HCT116 (cell line): ENCODE measurements around the gene DPH6. TPM values are rescaled to one million over a fixed set of nuclear protein-coding genes. Genes with fewer than 3 reads are reported as not detected.

Experiments
- ATAC-seq: fragments of 200-7000 bp; cut with Tn5 transposase; 2 replicates; pipeline ENCODE4 v1.9.1; 2020; ENCODE audit warnings: mild to moderate bottlenecking, moderate library complexity
- BruUV-seq: library from RNA; stranded (reverse); fragments of 400-500 nt; replicated peaks from 2 replicates; lab custom pipeline; 2021; lab: Mats Ljungman, UMichigan
- CTCF ChIA-PET: fragments of 300-600 bp; sonication (Branson Sonifier 250); formaldehyde crosslinking; loops from one replicate; lab custom pipeline; 2021; ENCODE audit warnings: antibody characterized with exemption; lab: Charles Lee
- POLR2A ChIA-PET: fragments of 300-600, 350-600 bp; sonication (Branson Sonifier 250); formaldehyde crosslinking; loops from one replicate; lab custom pipeline; 2021; ENCODE audit warnings: antibody characterized with exemption; lab: Charles Lee
- RAD21 ChIA-PET, 2 experiments: fragments of 300-600 bp; sonication (Branson Sonifier 250); formaldehyde crosslinking; loops; one replicate each; lab custom pipeline; 2023; ENCODE audit warnings: low total read pairs in 2 of 2; ENCODE audit not compliant: uncharacterized antibody in 2 of 2, unreplicated experiment in 2 of 2, low non-redundant PET in 1 of 2; lab: Charles Lee
- DNase-seq: peaks from one replicate; pipeline ENCODE4 v3.0.0-alpha.2; 2010; ENCODE audit warnings: low read depth, low spot score
- H2AFZ ChIP-seq: fragments of 200-600 bp; shearing (Covaris generic), sonication (generic); 2 replicates; pipeline ENCODE4 v1.6.1; 2017; ENCODE audit warnings: low read depth, mixed run types, mixed read lengths, antibody characterized with exemption, low read length; ENCODE audit not compliant: poor library complexity, severe bottlenecking
- H3K27ac ChIP-seq: 2 replicates; pipeline ENCODE4 v1.5.1; 2012; ENCODE audit warnings: low read depth, low read length
- H3K27me3 ChIP-seq: fragments of 200-600 bp; sonication (generic); 2 replicates; pipeline ENCODE4 v1.6.1; 2016; ENCODE audit warnings: mixed run types, low read length, mixed read lengths; ENCODE audit not compliant: insufficient read depth
- H3K36me3 ChIP-seq, 2 experiments: fragments of 200-500 bp in 1 of 2; fragments of 200-600 bp in 1 of 2; sonication (Bioruptor generic) in 1 of 2; sonication (generic) in 1 of 2; 2 replicates each; pipeline versions ENCODE4 v1.5.1 to v1.6.1; 2014 to 2016; ENCODE audit warnings: low read length in 2 of 2, inconsistent platforms in 1 of 2, mixed read lengths in 1 of 2, mixed run types in 1 of 2; ENCODE audit not compliant: insufficient read depth in 2 of 2, control insufficient read depth in 1 of 2
- H3K4me1 ChIP-seq, 2 experiments: fragments of 200-600 bp in 1 of 2; sonication (generic) in 1 of 2; 2 replicates each; pipeline versions ENCODE4 v1.5.1 to v1.6.1; 2012 to 2017; ENCODE audit warnings: low read length in 2 of 2, inconsistent platforms in 1 of 2, mild to moderate bottlenecking in 1 of 2, mixed read lengths in 1 of 2, mixed run types in 1 of 2, moderate library complexity in 1 of 2; ENCODE audit not compliant: insufficient read depth in 2 of 2, control insufficient read depth in 1 of 2
- H3K4me2 ChIP-seq: fragments of 200-600 bp; sonication (generic); 2 replicates; pipeline ENCODE4 v1.6.1; 2017; ENCODE audit warnings: mixed run types, low read length, mixed read lengths
- H3K4me3 ChIP-seq, 2 experiments: fragments of 200-600 bp in 1 of 2; sonication (generic) in 1 of 2; replicated peaks in 1 of 2; 2 replicates each; pipeline ENCODE4 v1.5.1; 2011 to 2016; ENCODE audit warnings: low read length in 2 of 2, control low read depth in 1 of 2, low read depth in 1 of 2, mild to moderate bottlenecking in 1 of 2, mixed read lengths in 1 of 2, mixed run types in 1 of 2
- H3K79me2 ChIP-seq: fragments of 200-600 bp; sonication (generic); 2 replicates; pipeline ENCODE4 v1.6.1; 2017; ENCODE audit warnings: mild to moderate bottlenecking, mixed run types, low read length, moderate library complexity, mixed read lengths; ENCODE audit not compliant: insufficient read depth
- H3K9ac ChIP-seq: fragments of 200-600 bp; sonication (generic); 2 replicates; pipeline ENCODE4 v1.6.1; 2016; ENCODE audit warnings: low read length, mixed read lengths
- H3K9me2 ChIP-seq: fragments of 200-600 bp; sonication (generic), shearing (Covaris generic); 2 replicates; pipeline ENCODE4 v1.6.1; 2017; ENCODE audit warnings: mixed run types, mild to moderate bottlenecking, moderate library complexity; ENCODE audit not compliant: insufficient read depth
- H3K9me3 ChIP-seq, 2 experiments: fragments of 200-500 bp in 1 of 2; fragments of 200-600 bp in 1 of 2; sonication (Bioruptor generic) in 1 of 2; sonication (generic) in 1 of 2; 2 replicates each; pipeline ENCODE4 v1.6.1; 2014 to 2017; ENCODE audit warnings: low read length in 2 of 2, mixed read lengths in 2 of 2, inconsistent platforms in 1 of 2, low read depth in 1 of 2, mild to moderate bottlenecking in 1 of 2, mixed run types in 1 of 2, moderate library complexity in 1 of 2; ENCODE audit not compliant: control insufficient read depth in 1 of 2, insufficient read depth in 1 of 2
- H4K20me1 ChIP-seq: fragments of 200-600 bp; sonication (generic), shearing (Covaris generic); 2 replicates; pipeline ENCODE4 v1.6.1; 2017; ENCODE audit warnings: mixed run types, mild to moderate bottlenecking, moderate library complexity; ENCODE audit not compliant: insufficient read depth
- CBX3 ChIP-seq: IDR thresholded peaks from 2 replicates; pipeline ENCODE4 v1.6.1; 2012; ENCODE audit warnings: low read depth
- CEBPB ChIP-seq: IDR thresholded peaks from 2 replicates; pipeline ENCODE4 v1.6.1; 2012; ENCODE audit warnings: low read depth
- EGR1 ChIP-seq: IDR thresholded peaks from 2 replicates; pipeline ENCODE4 v1.6.1; 2012; ENCODE audit warnings: low read depth
- EZH2 ChIP-seq: fragments of 200-600 bp; sonication (generic); IDR thresholded peaks from 2 replicates; pipeline ENCODE4 v1.6.1; 2017; ENCODE audit warnings: antibody characterized with exemption, mixed run types
- EZH2phosphoT487 ChIP-seq: fragments of 200-600 bp; IDR thresholded peaks from 2 replicates; pipeline ENCODE4 v1.6.1; 2018; ENCODE audit warnings: antibody characterized with exemption, borderline replicate concordance
- FOSL1 ChIP-seq: IDR thresholded peaks from 2 replicates; pipeline ENCODE4 v1.6.1; 2012; ENCODE audit warnings: low read depth
- JUND ChIP-seq: IDR thresholded peaks from 2 replicates; pipeline ENCODE4 v1.6.1; 2012
- POLR2A ChIP-seq: IDR thresholded peaks from 2 replicates; pipeline ENCODE4 v1.7.0; 2011; ENCODE audit warnings: borderline replicate concordance; ENCODE audit not compliant: insufficient read depth, insufficient read length; ENCODE audit errors: extremely low read depth
- POLR2AphosphoS5 ChIP-seq: IDR thresholded peaks from 2 replicates; pipeline ENCODE4 v1.6.1; 2011; ENCODE audit warnings: mild to moderate bottlenecking, low read depth, low read length, moderate library complexity
- RAD21 ChIP-seq: IDR thresholded peaks from 2 replicates; pipeline ENCODE4 v1.6.1; 2012; ENCODE audit warnings: low read depth, mild to moderate bottlenecking
- SIN3A ChIP-seq: IDR thresholded peaks from 2 replicates; pipeline ENCODE4 v1.6.1; 2012; ENCODE audit warnings: low read depth
- SP1 ChIP-seq: IDR thresholded peaks from 2 replicates; pipeline ENCODE4 v1.6.1; 2012; ENCODE audit warnings: low read depth
- SRF ChIP-seq: IDR thresholded peaks from 2 replicates; pipeline ENCODE4 v1.6.1; 2012; ENCODE audit warnings: low read depth
- TCF7L2 ChIP-seq: IDR thresholded peaks from 2 replicates; pipeline ENCODE4 v1.7.0; 2011; ENCODE audit warnings: borderline replicate concordance, inconsistent platforms; ENCODE audit not compliant: insufficient read depth, insufficient read length; ENCODE audit errors: extremely low read depth
- ZNF274 ChIP-seq: fragments of 200-500 bp; sonication (Bioruptor generic); IDR thresholded peaks from 2 replicates; pipeline ENCODE4 v1.6.1; 2014; ENCODE audit warnings: mild to moderate bottlenecking, low read depth, low read length, inconsistent platforms
- intact Hi-C: fragments of 100-400 bp; cut with micrococcal nuclease; formaldehyde crosslinking; loops from 2 replicates; pipeline ENCODE4 v1.10.0; 2022
- total RNA-seq: library from RNA; stranded (reverse); gene quantifications from one replicate; pipeline ENCODE4 v1.2.1, GENCODE V29; 2021; ENCODE audit not compliant: unreplicated experiment
- TF ChIP-seq, protein P1 (sequence below), 3 experiments: fragments of 200-600 bp in 1 of 3; sonication (generic) in 1 of 3; IDR thresholded peaks in 2 of 3; conservative IDR thresholded peaks in 1 of 3; 2 replicates each; pipeline ENCODE4 v1.5.1; 2012 to 2017; ENCODE audit warnings: low read depth in 2 of 3, low read length in 2 of 3, antibody characterized with exemption in 1 of 3, borderline replicate concordance in 1 of 3, control low read depth in 1 of 3, mild to moderate bottlenecking in 1 of 3, mixed read lengths in 1 of 3, mixed run types in 1 of 3, moderate library complexity in 1 of 3; ENCODE audit not compliant: insufficient read depth in 1 of 3
- TF ChIP-seq, protein P2 (sequence below): IDR thresholded peaks from 2 replicates; pipeline ENCODE4 v1.6.1; 2012

Gene DPH6
- total RNA-seq, 1 experiment from 2014 or later, result 18.2 TPM

DNA sequence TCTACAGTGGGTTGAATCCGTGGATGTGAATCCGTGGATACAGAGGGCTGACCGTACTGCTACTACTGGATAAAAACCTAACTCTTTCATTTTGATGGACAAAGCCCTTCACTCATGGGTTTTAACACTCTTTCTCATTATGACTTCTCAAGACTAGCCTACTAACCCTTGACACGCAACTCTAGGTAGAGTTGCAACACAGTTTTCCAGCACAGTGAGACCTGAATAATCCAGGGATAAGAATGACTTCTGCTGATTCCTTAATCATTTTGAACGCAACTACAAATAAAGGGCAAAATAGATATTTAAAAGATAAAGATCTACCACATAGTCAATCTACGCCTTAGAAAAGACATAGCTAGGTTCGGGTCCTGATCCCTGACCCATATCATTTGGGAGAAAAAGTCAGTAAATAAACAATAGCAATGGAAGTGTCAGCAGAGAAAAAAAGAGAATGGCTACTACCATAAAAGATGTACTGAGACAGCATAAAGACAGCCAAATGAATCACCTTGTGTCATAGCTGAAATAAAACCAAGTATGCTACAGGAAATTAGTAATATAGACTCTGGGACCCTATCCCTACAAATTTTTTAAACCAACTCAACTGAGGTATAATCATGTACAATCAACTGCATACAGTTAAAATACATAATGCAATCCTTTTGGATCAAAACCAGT is 87.6 kb downstream of the DPH6 start:
- H3K4me1 ChIP-seq, result no peaks in the 10 kb centered on the region
- no peak for TF ChIP-seq SP1
- no peak for TF ChIP-seq JUND
- no peak for TF ChIP-seq FOSL1
- TF ChIP-seq, protein P1, sequence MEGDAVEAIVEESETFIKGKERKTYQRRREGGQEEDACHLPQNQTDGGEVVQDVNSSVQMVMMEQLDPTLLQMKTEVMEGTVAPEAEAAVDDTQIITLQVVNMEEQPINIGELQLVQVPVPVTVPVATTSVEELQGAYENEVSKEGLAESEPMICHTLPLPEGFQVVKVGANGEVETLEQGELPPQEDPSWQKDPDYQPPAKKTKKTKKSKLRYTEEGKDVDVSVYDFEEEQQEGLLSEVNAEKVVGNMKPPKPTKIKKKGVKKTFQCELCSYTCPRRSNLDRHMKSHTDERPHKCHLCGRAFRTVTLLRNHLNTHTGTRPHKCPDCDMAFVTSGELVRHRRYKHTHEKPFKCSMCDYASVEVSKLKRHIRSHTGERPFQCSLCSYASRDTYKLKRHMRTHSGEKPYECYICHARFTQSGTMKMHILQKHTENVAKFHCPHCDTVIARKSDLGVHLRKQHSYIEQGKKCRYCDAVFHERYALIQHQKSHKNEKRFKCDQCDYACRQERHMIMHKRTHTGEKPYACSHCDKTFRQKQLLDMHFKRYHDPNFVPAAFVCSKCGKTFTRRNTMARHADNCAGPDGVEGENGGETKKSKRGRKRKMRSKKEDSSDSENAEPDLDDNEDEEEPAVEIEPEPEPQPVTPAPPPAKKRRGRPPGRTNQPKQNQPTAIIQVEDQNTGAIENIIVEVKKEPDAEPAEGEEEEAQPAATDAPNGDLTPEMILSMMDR (IDR thresholded peaks at IDR 0.05 in 2 of 3, conservative IDR thresholded peaks at IDR 0.05 in 1 of 3; ENCODE audit: borderline replicate concordance in 1 of 3, insufficient read depth in 1 of 3, low read depth in 2 of 3, low read length in 2 of 3), result no peak
- no peak for TF ChIP-seq EGR1
- TF ChIP-seq TCF7L2, result no peak
- no peak for TF ChIP-seq POLR2A
- intact Hi-C loops, result no loop called here
- DNase-seq, result no peak
- no peaks in the 10 kb centered on the region for H3K9me3 ChIP-seq
- no peak overlapping the region for H3K27ac ChIP-seq
- no peak overlapping the region for H3K9ac ChIP-seq
- H4K20me1 ChIP-seq, result no peaks in the 10 kb centered on the region
- 0 out of 4 replicates have a peak, but pooled peaks cover 0 to 3% of the 10 kb centered on the region in 2 experiments for H3K36me3 ChIP-seq
- H2AFZ ChIP-seq, result no peak overlapping the region
- BruUV-seq, result no TSS peak
- H3K27me3 ChIP-seq, result no peaks in the 10 kb centered on the region
- ChIA-PET POLR2A (no interaction called here), CTCF (no interaction called here), RAD21 (no interaction called here)
- H3K4me3 ChIP-seq, result no peak overlapping the region
- H3K9me2 ChIP-seq, result no peaks in the 10 kb centered on the region
- H3K4me2 ChIP-seq, result no peak overlapping the region
- H3K79me2 ChIP-seq, result no peaks in the 10 kb centered on the region
- no peak for ATAC-seq

DNA sequence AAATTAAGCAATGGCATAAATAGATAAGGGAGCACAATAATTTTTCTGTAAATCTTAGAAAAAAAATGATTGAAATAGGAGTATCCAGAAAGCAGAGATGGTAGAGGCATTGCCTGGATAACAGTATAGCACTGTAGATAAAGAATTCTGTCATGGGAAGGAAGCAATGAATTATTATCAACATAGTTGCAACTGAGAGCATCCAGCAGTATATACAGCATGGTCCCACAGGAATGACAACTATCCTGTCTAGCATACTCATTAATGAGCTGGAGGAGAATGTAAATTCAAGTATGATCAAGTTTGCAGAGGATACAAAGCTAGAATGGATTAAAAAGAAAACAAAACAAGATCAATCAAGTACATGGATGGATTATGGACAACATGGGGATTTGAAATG is 90.8 kb downstream of the DPH6 start:
- ChIA-PET POLR2A (no interaction called here), RAD21 (no interaction called here), CTCF (interaction anchor here (2.4 kb wide), 1 partner anchor 11 kb away, joined by 8 read pairs; no protein-coding TSS in a partner anchor)
- intact Hi-C loops, result no loop called here
- no peak for DNase-seq
- H4K20me1 ChIP-seq, result no peaks in the 10 kb centered on the region
- no peak overlapping the region for H2AFZ ChIP-seq
- no peaks in the 10 kb centered on the region for H3K4me1 ChIP-seq
- no peak for ATAC-seq
- no peaks in the 10 kb centered on the region for H3K79me2 ChIP-seq
- BruUV-seq, result no TSS peak
- no peak overlapping the region for H3K9ac ChIP-seq
- no peaks in the 10 kb centered on the region for H3K9me3 ChIP-seq
- no peak overlapping the region for H3K4me3 ChIP-seq
- 0 out of 4 replicates have a peak, but pooled peaks cover 0 to 3% of the 10 kb centered on the region in 2 experiments for H3K36me3 ChIP-seq
- H3K4me2 ChIP-seq, result no peak overlapping the region
- H3K27me3 ChIP-seq, result no peaks in the 10 kb centered on the region
- no peaks in the 10 kb centered on the region for H3K9me2 ChIP-seq
- H3K27ac ChIP-seq, result no peak overlapping the region
- no peak for TF ChIP-seq EZH2
- TF ChIP-seq, protein P1 (IDR thresholded peaks at IDR 0.05 in 2 of 3, conservative IDR thresholded peaks at IDR 0.05 in 1 of 3; ENCODE audit: borderline replicate concordance in 1 of 3, insufficient read depth in 1 of 3, low read depth in 2 of 3, low read length in 2 of 3), result no peak
- TF ChIP-seq FOSL1, result no peak
- TF ChIP-seq RAD21, result no peak
- TF ChIP-seq SIN3A, result no peak
- TF ChIP-seq, protein P2, sequence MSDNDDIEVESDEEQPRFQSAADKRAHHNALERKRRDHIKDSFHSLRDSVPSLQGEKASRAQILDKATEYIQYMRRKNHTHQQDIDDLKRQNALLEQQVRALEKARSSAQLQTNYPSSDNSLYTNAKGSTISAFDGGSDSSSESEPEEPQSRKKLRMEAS, result no peak
- TF ChIP-seq POLR2AphosphoS5, result no peak
- TF ChIP-seq EZH2phosphoT487, result no peak
- no peak for TF ChIP-seq JUND
- TF ChIP-seq SRF, result no peak
- TF ChIP-seq CBX3, result no peak
- no peak for TF ChIP-seq TCF7L2
- no peak for TF ChIP-seq CEBPB
- TF ChIP-seq ZNF274, result no peak
